Activated CD4-positive, alpha-beta T cell treated with anti-CD3 and anti-CD28 coated beads, Interleukin-2, amount 50 U/mL, for 48 hours (primary cell): ENCODE results near the gene PLA2G2A.
"Not testable (repeated sequence)": the region's sequence is repeated elsewhere in the genome, so short reads cannot be mapped to it uniquely, and the experiment has no call there.

ENCODE experiments used
- DNase-seq, 2 experiments: peaks; one replicate each; pipeline ENCODE4 v3.0.0-alpha.2; 2020

PLA2G2A gene, protein sequence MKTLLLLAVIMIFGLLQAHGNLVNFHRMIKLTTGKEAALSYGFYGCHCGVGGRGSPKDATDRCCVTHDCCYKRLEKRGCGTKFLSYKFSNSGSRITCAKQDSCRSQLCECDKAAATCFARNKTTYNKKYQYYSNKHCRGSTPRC

DNA sequence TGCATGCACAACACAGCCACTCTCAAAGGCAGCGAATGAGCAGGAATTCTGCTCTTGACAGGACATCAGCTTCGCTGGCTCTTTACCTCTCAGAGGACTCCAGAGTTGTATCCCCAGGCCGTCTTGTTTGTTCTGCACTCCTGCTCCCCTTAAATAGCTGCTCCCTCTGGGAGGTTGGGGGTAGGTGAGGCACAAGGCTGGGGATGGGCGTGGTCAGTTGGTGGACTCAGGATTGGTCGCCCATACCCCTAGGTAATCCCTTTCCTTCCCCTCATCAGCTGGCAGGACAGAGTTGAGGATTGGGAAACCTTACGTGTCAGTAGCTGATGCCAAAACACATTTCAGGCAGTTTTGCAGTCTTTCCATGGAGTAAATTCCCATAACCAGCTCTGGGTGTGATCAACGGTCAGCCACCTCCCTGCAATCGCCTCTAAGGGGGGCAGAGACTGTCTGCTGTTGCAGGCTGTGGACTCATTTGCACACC is at the start of gene PLA2G2A:
Gene PLA2G2A (minus strand): TSS at position 125 of the 484 bp plus-strand sequence. CDS start 845 bp downstream, outside the sequence.
- no peak for DNase-seq

DNA sequence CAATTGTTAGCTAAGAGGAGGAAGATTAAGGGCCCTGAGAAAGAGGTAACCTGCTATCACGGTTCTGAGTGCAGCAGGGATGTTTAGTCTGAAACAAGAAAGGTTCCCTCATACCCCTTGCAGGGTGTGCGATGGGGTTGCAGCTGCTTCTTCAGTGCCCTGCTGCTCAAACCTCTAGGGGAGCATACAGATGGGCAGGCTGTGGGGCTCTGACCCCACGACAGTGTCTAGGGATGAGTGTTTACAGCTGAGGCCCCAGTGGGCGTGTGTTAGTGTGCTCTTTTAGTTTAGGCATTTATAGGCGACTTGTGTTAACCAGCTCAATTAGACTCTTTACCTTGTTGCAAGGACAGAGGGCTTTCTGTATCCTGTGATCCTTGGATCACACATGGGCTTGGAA is 49.3 kb upstream of the PLA2G2A start:
- DNase-seq = no peak

DNA sequence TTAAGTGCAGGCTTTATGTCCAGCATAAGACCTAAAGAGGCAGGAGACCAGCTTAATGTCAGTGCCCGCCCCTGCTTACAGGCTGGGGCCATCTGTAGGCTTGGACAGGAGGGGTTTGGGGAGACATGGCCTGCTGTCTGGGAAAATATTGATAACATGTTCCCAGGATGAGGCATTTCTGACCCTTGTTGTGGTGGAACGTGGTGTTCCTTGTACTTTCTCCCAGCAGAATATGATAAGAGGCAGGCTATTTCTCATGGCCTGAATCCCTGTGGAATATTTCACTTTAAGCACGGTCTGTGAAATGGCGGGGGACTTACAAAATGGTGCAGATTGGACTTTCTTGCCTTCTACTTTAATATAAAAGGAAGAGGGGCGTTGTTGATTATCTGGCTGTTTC is 48.7 kb upstream of the PLA2G2A start:
- no peak for DNase-seq

DNA sequence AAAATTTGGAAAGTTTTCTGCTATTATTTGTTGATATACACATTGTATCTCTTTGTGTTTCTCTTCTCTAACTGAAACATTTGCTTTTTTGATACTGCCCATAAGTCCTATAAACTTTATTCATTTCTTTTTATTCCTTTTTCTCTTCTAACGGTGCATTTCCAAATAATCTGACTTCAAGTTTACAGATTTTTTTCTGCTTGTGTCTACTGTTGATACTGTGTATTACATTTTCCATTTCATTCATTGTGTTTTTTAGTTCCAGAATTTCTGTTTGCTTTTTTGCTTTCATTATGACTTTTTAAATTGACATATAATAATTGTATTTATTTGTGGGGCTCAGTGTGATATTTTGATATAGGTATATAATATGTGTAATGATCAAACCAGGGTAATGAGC is 38.3 kb upstream of the PLA2G2A start:
- no peak for DNase-seq

DNA sequence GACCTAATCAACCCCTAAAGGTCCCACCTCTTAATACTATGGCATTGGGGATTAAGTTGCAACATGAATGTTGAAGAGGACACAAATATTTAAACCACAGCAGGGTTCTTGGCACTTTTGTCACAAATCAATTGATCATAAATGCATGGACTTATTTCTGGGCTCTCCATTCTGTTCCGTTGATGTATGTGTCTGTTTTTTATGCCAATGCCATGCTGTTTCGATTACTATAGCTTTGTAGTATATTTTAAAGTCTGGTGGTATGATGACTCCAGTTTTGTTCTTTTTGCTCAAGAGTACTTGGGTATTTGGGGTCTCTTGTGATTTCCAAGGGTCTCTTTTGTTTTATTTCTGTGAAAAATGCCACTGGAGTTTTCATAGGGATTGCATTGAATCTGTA is 34.7 kb upstream of the PLA2G2A start:
- DNase-seq = no peak

DNA sequence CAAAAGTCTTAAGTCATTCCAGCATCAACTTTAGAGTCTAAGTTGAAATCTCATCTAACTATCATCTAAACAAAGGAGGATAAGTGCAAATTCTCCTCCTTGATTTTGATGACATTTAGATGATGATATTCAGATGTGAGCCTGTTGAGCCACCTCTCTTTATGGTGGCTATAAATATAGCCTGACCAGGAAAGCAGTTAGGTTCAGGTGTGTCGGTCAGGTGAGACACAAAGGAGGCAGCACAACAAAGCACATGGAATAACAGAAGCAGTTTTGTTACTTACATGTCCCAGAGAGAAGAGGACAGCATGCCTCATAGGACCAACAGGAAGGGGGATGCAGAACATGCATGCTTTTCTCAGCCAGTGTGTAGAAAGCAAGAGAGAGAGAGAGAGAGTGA is 30.6 kb upstream of the PLA2G2A start:
- DNase-seq = no peak

DNA sequence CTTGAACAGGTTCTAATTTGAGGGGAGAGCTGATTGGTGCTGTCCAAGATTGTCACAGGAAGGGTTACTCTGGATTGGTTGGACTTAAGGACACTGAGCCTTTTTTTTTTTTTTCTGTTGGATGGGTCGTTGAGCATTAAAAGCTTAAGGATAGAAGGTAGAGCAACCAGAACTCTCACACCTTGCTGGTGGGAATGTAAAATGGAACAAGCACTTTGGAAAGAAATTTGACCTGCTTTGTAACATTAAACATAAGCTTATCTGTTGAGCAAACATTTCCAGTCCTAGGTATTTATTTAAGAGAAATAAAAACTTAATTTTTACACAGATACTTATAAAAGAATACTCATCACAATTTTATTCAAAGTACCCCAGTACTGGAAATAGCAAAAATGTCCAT is 29.8 kb upstream of the PLA2G2A start:
- DNase-seq = no peak

DNA sequence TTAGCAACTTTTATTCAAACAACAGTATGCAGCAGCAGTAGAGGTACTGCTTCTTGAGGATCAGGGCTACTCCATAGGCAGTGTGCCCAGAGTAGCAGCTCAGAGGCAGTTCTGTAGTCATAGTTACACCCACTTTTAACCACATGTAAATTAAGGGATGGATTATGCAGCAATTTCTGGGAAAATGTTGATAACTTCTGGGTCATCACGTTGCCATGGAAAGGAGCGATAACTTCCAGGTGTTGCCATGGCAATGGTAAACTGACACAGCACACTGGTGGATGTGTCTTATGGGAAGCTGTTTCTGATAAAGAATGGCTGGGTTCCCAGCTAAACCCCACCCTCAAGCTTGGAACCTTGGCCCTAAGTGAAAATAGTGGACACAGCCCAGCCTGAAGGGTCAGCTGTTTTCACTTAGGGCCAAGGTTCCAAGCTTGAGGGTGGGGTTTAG is 29.0 kb upstream of the PLA2G2A start:
- DNase-seq = no peak

DNA sequence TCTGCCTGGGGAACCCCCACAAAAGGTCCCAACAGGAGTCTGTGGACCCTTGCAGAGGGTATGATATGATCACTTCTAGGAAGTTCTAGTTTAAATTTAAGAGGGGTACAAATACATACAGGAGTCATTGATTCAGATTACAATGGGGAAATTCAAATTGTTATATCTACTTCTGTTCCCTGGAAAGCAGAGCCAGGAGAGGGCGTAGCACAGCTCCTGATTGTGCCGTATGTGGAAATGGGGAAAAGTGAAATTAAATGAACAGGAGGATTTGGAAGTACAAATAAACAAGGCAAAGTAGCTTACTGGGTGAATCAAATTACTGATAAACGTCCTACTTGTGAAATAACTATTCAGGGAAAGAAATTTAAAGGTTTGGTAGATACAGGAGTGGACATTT is 19.4 kb upstream of the PLA2G2A start:
- DNase-seq = not testable (repeated sequence)

DNA sequence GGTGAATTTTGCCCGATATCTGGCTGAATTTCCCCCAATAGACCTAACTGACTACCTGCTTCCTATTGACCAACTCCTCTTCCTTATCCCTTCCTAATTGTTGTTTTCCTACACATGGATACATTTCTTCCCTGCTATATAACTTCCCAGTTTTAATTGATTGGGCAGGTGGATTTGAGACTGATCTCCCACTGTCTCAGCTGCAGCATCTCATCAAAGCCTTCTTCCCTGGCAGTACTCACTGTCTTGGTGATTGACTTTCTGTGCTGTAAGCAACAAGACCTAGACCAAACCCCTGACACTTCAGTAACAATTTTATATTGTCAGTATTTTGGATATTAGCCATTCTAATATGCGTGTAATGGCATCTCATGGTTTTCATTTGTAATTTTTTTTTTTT is 11.3 kb upstream of the PLA2G2A start:
- no peak for DNase-seq

DNA sequence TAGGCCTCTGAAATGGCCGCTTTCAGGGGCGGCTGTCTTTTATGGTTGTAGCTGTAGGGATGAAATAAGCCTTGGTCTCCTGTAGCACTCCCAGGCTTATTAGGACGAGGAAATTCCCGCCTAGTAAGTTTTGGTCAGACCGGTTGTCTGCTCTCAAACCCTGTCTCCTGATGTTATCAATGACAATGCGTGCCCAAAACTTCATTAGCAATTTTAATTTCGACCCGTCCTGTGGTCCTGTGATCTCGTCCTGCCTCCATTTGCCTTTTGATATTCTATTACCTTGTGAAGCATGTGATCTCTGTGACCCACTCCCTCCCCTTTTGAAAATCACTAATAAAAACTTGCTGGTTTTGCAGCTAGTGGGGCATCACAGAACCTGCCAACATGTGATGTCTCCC is 10.8 kb upstream of the PLA2G2A start:
- not testable (repeated sequence) for DNase-seq

DNA sequence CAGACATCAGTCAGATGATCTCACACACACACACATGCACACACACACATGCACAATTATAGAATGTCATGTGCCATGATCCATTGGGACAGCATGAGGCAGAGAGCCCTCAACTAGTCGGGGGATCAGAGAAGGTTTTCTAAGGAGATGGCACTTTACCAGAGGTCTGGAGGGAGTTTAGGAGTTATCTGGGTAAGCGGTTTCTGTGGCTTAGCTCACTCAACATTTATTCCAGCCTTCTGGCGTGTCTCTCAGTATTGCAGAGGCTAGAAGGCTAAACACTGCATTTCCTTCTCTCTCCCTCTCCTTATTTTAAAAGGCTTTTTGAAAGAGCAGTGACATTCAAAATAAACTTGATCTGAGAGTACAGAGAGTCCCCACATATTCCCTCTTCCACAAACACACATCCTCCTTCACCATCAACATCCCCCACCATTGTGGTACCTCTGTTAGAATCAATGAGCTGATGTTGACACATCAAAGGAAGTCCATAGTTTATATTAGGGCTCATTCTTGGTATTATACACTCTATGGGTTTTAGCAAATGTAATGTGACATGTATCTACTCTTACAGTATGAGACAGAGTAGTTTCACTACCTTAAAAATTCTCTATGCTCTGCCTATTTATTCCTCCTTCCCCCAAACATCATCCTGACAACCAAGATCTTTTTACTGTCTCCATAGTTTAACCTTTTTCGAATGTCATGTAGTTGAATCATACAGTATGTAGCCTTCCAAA is 9.0 kb upstream of the PLA2G2A start:
- no peak for DNase-seq

DNA sequence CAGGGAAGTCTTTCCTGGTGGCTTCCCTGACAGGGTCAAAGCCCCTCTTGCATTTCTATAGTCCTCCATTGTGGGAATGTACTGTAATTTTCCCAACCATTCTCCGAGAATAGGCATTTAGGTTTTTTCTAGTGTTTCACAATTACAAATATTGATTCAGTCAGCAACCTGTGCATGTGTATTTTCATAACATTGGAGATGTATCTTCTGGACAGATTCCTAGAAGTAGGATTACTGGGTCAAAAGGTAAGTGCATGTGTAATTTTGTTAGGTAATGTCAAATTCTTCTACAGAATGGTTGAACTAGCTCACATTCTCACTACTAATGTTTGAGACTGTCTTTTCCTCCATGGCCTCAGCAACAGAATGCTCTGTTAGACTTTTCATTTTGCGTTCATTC is 8.3 kb upstream of the PLA2G2A start:
- no peak for DNase-seq

DNA sequence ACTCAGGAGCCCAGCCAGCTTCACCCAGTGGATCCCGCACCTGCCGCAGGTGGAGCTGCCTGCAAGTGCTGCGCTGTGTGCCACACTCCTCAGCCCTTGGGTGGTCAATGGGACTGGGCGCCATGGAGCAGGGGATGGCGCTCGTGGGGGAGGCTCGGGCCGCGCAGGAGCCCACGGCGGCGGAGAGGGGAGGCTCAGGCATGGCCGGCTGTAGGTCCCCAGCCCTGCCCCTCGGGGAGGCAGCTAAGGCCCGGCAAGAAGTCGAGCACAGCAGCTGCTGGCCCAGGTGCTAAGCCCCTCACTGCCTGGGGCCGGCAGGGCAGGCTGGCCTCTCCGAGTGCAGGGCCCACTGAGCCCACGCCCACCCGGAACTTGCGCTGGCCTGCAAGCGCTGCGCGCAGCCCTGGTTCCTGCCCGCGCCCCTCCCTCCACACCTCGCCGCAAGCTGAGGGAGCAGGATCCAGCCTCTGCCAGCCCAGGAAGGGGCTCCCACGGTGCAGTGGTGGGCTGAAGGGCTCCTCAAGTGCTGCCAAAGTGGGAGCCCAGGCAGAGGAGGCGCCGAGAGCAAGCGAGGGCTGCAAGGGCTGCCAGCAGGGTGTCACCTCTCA is 5.1 kb upstream of the PLA2G2A start:
- not testable (repeated sequence) for DNase-seq

DNA sequence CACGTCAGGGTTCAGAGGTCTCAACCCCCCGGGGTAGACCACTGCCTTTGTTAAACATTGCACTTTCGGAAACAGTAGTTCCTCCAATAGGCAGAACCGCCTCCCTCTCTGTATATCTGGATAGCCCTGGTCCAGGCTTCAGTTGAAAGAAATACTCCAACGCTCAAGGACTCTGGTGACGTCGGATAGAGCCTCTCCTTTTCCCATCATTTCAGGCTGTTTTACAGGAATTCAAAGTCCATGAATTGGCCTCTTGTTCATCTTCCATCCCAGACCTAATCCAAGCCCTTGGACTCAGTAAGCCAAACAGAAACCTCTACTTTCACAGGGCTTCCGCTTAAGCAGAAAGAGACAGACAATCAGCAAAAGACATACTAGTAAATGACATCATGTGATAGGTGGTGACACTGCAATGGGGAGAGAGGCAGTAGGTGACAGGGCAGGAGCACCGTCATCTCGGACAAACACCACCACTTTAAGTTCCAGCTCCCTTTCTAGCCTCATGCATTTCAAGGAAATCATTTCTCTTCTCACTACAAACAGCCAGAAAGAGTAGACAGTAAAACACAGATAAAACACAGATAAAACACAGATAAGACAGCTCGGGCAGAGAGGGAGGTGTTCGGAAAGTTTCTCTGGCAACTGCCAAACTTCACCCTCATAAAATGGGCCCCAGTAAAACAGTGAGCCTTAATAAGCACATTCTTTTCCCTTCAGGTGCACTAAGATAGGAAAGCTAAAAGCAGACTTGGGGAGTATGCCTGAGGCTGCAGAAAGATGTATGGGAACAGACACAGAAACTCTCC is 2.3 kb upstream of the PLA2G2A start:
- no peak for DNase-seq

DNA sequence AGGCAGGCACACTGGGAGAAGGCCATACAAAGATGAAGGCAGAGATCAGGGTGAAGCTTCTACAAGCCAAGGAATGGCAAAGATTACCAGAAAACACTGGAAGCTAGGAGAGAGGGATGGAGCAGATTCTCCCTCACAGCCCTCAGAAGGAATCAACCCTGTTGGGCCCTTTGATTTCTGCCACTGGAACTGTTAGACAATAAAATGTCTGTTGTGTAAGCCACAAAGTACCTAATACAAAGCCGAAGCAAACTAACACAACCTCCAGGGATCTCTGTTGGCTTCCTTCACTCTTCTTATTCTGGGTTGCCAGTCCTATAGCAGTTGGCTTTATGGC is 1.7 kb upstream of the PLA2G2A start:
- no peak for DNase-seq

DNA sequence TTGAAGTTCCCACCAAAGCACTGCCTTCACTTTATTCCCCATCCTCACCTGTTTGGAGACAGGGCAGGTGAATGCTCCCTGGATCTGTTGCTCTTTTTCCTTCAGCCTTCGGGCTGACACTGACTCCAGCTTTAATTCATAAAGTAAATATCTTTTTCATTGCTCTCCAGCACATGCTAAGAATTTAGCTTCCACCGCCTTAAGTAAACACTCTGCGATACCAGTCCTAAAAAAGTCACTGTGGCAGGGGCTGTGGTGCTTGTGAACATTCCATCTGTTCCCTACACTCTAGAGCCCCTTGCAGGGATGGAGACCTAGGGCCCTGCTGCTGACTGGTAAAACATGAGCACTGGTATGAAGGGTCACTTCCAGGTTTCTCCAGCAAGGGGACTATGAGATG is 896 bp upstream of the PLA2G2A start:
- no peak for DNase-seq

DNA sequence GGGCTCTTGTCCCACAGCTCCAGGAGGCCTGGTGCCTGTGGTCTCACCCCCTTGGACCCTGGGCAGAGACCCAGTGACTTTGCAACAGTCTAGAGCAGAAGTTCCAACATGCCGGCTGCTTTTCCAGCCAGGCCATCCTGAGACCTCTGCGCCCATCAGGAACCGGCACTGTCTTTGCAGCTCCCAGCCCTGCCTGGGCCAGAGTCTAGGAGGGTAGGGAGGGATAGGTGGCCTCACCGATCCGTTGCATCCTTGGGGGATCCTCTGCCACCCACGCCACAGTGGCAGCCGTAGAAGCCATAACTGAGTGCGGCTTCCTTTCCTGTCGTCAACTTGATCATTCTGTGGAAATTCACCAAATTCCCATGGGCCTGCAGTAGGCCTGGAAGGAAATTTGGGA is 1.3 kb downstream of the PLA2G2A start:
- no peak for DNase-seq

DNA sequence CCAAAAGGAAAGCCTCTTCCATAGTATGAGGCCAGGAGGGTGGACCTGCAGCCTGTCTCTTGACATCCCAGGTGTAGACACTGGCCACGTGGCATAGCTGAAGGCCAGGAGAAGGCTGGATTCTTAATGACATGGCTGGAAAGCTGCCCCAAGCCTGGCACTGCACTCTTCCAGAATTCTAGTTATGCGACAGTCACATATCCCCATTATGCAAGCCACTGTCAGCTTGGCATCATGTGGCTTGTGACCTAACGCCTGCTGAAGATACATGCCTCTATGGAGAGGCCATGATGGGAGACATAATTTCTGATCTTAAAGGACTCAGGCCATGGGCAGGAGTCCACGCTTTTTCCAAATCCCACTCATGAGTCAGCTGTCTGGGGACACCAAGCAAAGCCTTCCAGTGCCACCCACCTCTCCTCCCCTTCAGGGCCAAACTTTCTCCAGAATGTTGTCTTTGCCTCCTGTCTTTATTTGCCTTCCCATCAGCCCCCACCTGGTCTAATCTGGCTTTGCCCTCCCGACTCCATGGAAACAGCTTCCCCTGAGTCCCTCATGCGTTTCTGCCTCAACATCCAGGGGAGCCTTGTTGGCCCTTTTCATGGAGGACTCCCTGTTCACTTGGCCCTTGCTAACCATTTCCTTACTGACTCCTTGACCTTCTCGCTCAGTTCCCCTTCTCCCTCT is 3.0 kb downstream of the PLA2G2A start:
- DNase-seq = no peak

DNA sequence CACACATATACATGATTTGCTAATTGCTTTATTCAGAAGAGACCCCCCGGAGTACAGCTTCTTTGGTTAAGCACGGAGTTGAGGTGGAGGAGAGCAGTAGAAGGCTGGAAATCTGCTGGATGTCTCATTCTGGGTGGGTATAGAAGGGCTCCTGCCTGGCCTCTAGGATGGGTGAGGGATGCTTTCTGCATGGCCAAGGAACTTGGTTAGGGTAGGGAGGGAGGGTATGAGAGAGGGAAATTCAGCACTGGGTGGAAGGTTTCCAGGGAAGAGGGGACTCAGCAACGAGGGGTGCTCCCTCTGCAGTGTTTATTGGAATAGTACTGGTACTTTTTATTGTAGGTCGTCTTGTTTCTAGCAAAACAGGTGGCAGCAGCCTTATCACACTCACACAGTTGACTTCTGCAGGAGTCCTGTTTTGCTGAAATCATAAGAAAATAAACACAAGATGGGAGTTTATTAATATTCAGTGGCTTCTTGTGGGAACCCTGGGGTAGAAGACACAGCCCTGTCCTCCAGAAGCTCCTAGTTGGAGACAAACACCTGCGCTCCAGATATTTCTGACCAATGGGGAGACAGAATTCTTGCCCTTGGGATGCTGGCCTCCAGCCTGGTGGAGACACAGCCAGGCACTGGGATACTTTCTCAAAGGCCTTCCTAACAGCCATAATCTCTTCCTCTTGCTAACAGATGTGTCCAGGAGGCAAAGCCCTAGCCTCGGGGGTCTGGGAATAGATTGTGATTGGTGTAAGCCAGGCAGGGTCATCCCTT is 3.8 kb downstream of the PLA2G2A start:
- DNase-seq = no peak

DNA sequence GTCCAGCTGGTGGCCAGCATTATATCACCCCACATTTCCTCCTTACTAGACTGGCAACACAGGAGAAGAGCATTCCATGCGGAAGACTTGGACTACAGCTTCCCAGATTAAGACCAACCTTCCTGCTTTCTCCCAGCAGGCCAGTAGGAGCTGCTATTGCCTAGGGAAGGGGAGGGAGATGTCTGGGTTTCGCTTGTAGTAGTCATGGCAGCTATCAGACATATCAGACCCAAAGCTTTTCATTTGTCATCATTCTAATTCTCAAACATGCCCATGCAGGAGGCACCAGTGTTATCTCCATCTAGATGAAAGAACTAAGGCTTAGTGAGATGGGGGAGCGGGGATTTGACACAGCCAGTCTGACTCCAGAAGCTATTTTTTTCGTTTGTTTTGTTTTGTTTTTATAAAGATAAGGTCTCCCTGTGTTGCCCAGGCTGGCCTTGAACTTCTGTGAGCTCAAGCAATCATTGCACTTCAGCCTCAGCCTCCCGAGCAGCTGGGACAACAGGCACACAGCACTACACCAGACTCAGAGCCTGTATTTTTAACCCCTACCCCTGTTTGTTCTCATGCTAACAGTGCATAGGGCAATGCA is 4.5 kb downstream of the PLA2G2A start:
- peak; percentile 24 to 29 for DNase-seq

DNA sequence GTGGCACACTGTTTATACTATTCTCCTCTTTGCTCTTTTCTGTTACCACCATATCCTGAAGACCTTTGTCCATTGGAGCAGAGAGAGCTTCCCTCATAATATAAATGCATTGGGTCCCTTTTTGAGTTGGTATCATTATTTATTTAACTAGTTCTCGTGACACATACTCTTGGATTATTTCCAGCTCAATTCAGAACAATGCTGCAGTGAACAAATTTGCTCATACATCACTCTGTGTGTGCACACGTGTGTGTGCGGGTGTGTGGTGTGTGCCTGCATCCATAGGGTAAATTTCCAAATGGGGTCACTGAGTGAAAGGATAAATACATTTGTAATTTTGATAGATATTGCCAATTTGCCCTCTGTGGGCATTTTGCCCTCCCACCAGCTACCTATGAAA is 5.8 kb downstream of the PLA2G2A start:
- no peak for DNase-seq
